Esophagus muscularis mucosa (tissue), 3 donors: ENCODE data around the gene TMEM260.

Source experiments
- CTCF ChIP-seq, 3 experiments: fragments of 200-600 bp in 2 of 3; fragments of 450-650 bp in 1 of 3; sonication (generic) in 2 of 3; IDR thresholded peaks; one replicate each; pipeline ENCODE4 v1.5.1; 2017 to 2019; ENCODE audit warnings: antibody characterized with exemption in 3 of 3, mild to moderate bottlenecking in 2 of 3, moderate library complexity in 1 of 3
- POLR2A ChIP-seq: fragments of 450-650 bp; IDR thresholded peaks from one replicate; pipeline ENCODE4 v1.6.1; 2017; ENCODE audit warnings: antibody characterized with exemption, moderate library complexity, mild to moderate bottlenecking, low read depth
- POLR2AphosphoS5 ChIP-seq, 2 donors: sonication (generic); formaldehyde crosslinking; IDR thresholded peaks; one replicate each; pipeline ENCODE4 v1.6.1; 2017; ENCODE audit warnings: antibody characterized with exemption in 2 of 2

DNA sequence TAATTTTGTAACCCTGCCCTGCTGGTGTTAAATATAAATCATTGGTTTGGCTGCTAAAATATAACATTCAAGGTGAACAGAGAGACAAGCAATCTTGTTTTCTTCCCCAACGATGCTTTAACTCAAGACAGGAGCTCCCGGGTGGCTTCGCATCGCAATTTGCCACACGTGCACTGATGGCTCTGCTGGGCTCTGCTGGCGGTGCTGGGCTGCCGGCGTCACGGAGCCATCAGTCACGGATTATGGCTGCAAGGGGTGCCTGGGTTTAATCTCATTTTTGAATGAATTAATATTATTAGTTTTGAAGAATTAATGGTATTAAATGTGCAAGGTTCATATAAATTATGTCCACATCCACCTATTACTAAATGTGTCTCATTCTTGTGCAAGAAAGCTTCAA is 44.9 kb upstream of the TMEM260 start:
- TF ChIP-seq CTCF (IDR thresholded peaks at IDR 0.05) (no peak), POLR2A (no peak), POLR2AphosphoS5 (IDR thresholded peaks at IDR 0.05) (no peak)
